PC-9 (cell line): Measurements from ENCODE around the gene SYT11.

Experiments used
- EZH2 ChIP-seq: fragments of 200-600 bp; sonication (generic); IDR thresholded peaks from 2 replicates; pipeline ENCODE4 v1.8.0; 2017; ENCODE audit warnings: antibody characterized with exemption, low read depth
- TF ChIP-seq, protein P1 (sequence below): fragments of 200-600 bp; sonication (generic); conservative IDR thresholded peaks from 2 replicates; pipeline ENCODE4 v1.6.1; 2017; ENCODE audit warnings: mixed run types, antibody characterized with exemption, mild to moderate bottlenecking, moderate library complexity

DNA sequence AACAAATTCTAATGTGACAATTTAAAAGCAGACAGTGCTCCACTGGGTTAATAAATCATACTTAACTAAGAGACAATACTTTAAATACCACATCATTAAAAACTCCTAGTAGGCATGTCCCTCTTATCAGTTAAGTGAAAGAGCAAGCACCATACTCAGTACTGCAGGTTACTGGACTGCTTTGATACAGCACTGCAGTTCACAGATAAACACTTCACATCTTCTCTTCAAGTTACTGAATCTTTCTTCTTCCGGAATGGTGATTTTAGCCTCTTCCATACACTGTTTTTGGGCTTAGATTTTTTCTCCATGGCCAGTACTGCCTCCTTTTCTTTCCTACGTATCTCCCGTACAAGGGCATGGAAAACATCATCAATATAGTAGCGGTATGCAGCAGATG, 40.8 kb downstream of the SYT11 start:
- TF ChIP-seq, protein P1, sequence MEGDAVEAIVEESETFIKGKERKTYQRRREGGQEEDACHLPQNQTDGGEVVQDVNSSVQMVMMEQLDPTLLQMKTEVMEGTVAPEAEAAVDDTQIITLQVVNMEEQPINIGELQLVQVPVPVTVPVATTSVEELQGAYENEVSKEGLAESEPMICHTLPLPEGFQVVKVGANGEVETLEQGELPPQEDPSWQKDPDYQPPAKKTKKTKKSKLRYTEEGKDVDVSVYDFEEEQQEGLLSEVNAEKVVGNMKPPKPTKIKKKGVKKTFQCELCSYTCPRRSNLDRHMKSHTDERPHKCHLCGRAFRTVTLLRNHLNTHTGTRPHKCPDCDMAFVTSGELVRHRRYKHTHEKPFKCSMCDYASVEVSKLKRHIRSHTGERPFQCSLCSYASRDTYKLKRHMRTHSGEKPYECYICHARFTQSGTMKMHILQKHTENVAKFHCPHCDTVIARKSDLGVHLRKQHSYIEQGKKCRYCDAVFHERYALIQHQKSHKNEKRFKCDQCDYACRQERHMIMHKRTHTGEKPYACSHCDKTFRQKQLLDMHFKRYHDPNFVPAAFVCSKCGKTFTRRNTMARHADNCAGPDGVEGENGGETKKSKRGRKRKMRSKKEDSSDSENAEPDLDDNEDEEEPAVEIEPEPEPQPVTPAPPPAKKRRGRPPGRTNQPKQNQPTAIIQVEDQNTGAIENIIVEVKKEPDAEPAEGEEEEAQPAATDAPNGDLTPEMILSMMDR, result no peak
- TF ChIP-seq EZH2, result no peak
